ENCODE data around the gene SLC7A8.

SLC7A8 gene

GRCh38 chr14:23186913-23187654 is 3.6 kb upstream of the SLC7A8 start:
- peaks cover 48% of the 10 kb centered on the region for H3K27me3 ChIP-seq (ENCODE audit: insufficient read depth, low read length, poor library complexity)
- no peaks in the 10 kb centered on the region for H4K20me1 ChIP-seq (ENCODE audit: insufficient read depth, low read length)
- DNase-seq (peak; percentile 18), ATAC-seq (ENCODE audit: insufficient read depth, low read depth) (peak; percentile 59; the same call in 2 of the 3 replicates)
- H3K4me2 ChIP-seq (ENCODE audit: insufficient read depth, low read length): no peak overlapping the region
- no peak overlapping the region for H2AFZ ChIP-seq (ENCODE audit: low read depth, low read length)
- no peak overlapping the region for H3K9ac ChIP-seq (ENCODE audit: low read depth, low read length)
- no peaks in the 10 kb centered on the region for H3K36me3 ChIP-seq (ENCODE audit: insufficient read depth, low read length)
- no peaks in the 10 kb centered on the region for H3K9me3 ChIP-seq (ENCODE audit: insufficient read depth, low read length, severe bottlenecking)
- no peak overlapping the region for H3K27ac ChIP-seq (ENCODE audit: low read length)
- H3K4me1 ChIP-seq (ENCODE audit: insufficient read depth, low read length): no peaks in the 10 kb centered on the region
- H3K79me2 ChIP-seq (ENCODE audit: insufficient read depth, low read length): no peaks in the 10 kb centered on the region
- no peak overlapping the region for H3K4me3 ChIP-seq (ENCODE audit: low read depth in 1 of 2, low read length in 2 of 2)
- TF ChIP-seq EZH2 (IDR thresholded peaks at IDR 0.05; ENCODE audit: borderline replicate concordance, low read depth, low read length, severe bottlenecking) (no peak), CTCF (IDR thresholded peaks at IDR 0.05; ENCODE audit: borderline replicate concordance, extremely low read depth, low read length, poor library complexity, severe bottlenecking) (peak; percentile 78)

- Histone ChIP-seq H3K36me3 (ENCODE audit: insufficient read depth, low read length) (no peaks in the 10 kb centered on the region), H3K27me3 (ENCODE audit: insufficient read depth, low read length, poor library complexity) (peaks cover 58% of the 10 kb centered on the region), H3K4me2 (ENCODE audit: insufficient read depth, low read length) (no peak overlapping the region), H4K20me1 (ENCODE audit: insufficient read depth, low read length) (no peaks in the 10 kb centered on the region), H3K79me2 (ENCODE audit: insufficient read depth, low read length) (no peaks in the 10 kb centered on the region), H3K4me1 (ENCODE audit: insufficient read depth, low read length) (no peaks in the 10 kb centered on the region), H3K27ac (ENCODE audit: low read length) (no peak overlapping the region), H3K9ac (ENCODE audit: low read depth, low read length) (no peak overlapping the region), H3K9me3 (ENCODE audit: insufficient read depth, low read length, severe bottlenecking) (no peaks in the 10 kb centered on the region), H2AFZ (ENCODE audit: low read depth, low read length) (no peak overlapping the region), H3K4me3 (ENCODE audit: low read depth in 1 of 2, low read length in 2 of 2) (no peak overlapping the region)
- DNase-seq (no peak), ATAC-seq (ENCODE audit: insufficient read depth, low read depth) (no peak)
- TF ChIP-seq CTCF (IDR thresholded peaks at IDR 0.05; ENCODE audit: borderline replicate concordance, extremely low read depth, low read length, poor library complexity, severe bottlenecking) (no peak), EZH2 (IDR thresholded peaks at IDR 0.05; ENCODE audit: borderline replicate concordance, low read depth, low read length, severe bottlenecking) (no peak)
Observed at GRCh38 chr14:23185063-23185462, 1.6 kb upstream of the SLC7A8 start.

GRCh38 chr14:23183158-23183470 is 346 bp downstream of the SLC7A8 start:
- no peaks in the 10 kb centered on the region for H3K79me2 ChIP-seq (ENCODE audit: insufficient read depth, low read length)
- no peaks in the 10 kb centered on the region for H4K20me1 ChIP-seq (ENCODE audit: insufficient read depth, low read length)
- no peak overlapping the region for H3K4me3 ChIP-seq (ENCODE audit: low read depth in 1 of 2, low read length in 2 of 2)
- no peak overlapping the region for H3K9ac ChIP-seq (ENCODE audit: low read depth, low read length)
- no peak for DNase-seq
- no peaks in the 10 kb centered on the region for H3K9me3 ChIP-seq (ENCODE audit: insufficient read depth, low read length, severe bottlenecking)
- TF ChIP-seq CTCF (IDR thresholded peaks at IDR 0.05; ENCODE audit: borderline replicate concordance, extremely low read depth, low read length, poor library complexity, severe bottlenecking) (no peak), EZH2 (IDR thresholded peaks at IDR 0.05; ENCODE audit: borderline replicate concordance, low read depth, low read length, severe bottlenecking) (no peak)
- peaks cover 61% of the 10 kb centered on the region for H3K27me3 ChIP-seq (ENCODE audit: insufficient read depth, low read length, poor library complexity)
- no peak overlapping the region for H2AFZ ChIP-seq (ENCODE audit: low read depth, low read length)
- H3K4me2 ChIP-seq (ENCODE audit: insufficient read depth, low read length): no peak overlapping the region
- no peak for ATAC-seq (ENCODE audit: insufficient read depth, low read depth)
- no peaks in the 10 kb centered on the region for H3K4me1 ChIP-seq (ENCODE audit: insufficient read depth, low read length)
- H3K36me3 ChIP-seq (ENCODE audit: insufficient read depth, low read length): no peaks in the 10 kb centered on the region
- H3K27ac ChIP-seq (ENCODE audit: low read length): no peak overlapping the region

All from DND-41 (cell line).